Caco-2 (cell line): Measurements from ENCODE around the gene MVB12B. TPM values are rescaled to one million over a fixed set of nuclear protein-coding genes. Genes with fewer than 3 reads are reported as not detected.

Experiments used
- BruUV-seq: library from RNA; stranded (reverse); fragments of 400-500 nt; replicated peaks from 2 replicates; lab custom pipeline; 2021; lab: Mats Ljungman, UMichigan
- CTCF ChIA-PET: fragments of 300-600 bp; sonication (Branson Sonifier 250); formaldehyde crosslinking; loops from one replicate; lab custom pipeline; 2022; ENCODE audit warnings: antibody characterized with exemption; lab: Charles Lee
- POLR2A ChIA-PET: fragments of 300-600 bp; sonication (Branson Sonifier 250); formaldehyde crosslinking; loops from one replicate; lab custom pipeline; 2022; ENCODE audit warnings: antibody characterized with exemption; lab: Charles Lee
- DNase-seq, 2 experiments: peaks; one replicate each; pipeline versions ENCODE4 v3.0.0 to v3.0.0-alpha.2; 2020 to 2022
- H3K27me3 ChIP-seq: replicated peaks from 2 replicates; pipeline ENCODE4 v1.6.0; 2011; ENCODE audit warnings: low read length; ENCODE audit not compliant: control insufficient read depth, insufficient read depth
- H3K36me3 ChIP-seq: 2 replicates; pipeline ENCODE4 v1.5.1; 2011; ENCODE audit warnings: low read length; ENCODE audit not compliant: control insufficient read depth, insufficient read depth
- H3K4me1 ChIP-seq: fragments of 250-450 bp; sonication (Bioruptor Pico); 2 replicates; pipeline ENCODE4 v1.5.1; 2020; ENCODE audit warnings: mild to moderate bottlenecking
- H3K4me3 ChIP-seq: 2 replicates; pipeline ENCODE4 v1.5.1; 2011; ENCODE audit warnings: low read depth, mild to moderate bottlenecking, control low read depth, low read length
- H3K9me3 ChIP-seq: fragments of 250-450 bp; sonication (Bioruptor Pico); 2 replicates; pipeline ENCODE4 v1.5.1; 2020; ENCODE audit warnings: mild to moderate bottlenecking, moderate library complexity
- H3K27ac Mint-ChIP-seq: one replicate; pipeline ENCODE4 v1.8.0; 2022; ENCODE audit warnings: mixed read lengths; ENCODE audit not compliant: unreplicated experiment
- H3K27me3 Mint-ChIP-seq: one replicate; pipeline ENCODE4 v1.8.0; 2022; ENCODE audit warnings: mixed read lengths; ENCODE audit not compliant: insufficient read depth, unreplicated experiment
- H3K36me3 Mint-ChIP-seq: one replicate; pipeline ENCODE4 v1.8.0; 2022; ENCODE audit warnings: mild to moderate bottlenecking, mixed read lengths; ENCODE audit not compliant: insufficient read depth, unreplicated experiment
- H3K4me1 Mint-ChIP-seq: one replicate; pipeline ENCODE4 v1.8.0; 2022; ENCODE audit warnings: low read depth, mixed read lengths; ENCODE audit not compliant: unreplicated experiment
- H3K4me3 Mint-ChIP-seq: one replicate; pipeline ENCODE4 v1.8.0; 2022; ENCODE audit warnings: mild to moderate bottlenecking, moderate library complexity, mixed read lengths; ENCODE audit not compliant: unreplicated experiment
- H3K9me3 Mint-ChIP-seq: one replicate; pipeline ENCODE4 v1.8.0; 2022; ENCODE audit warnings: mixed read lengths; ENCODE audit not compliant: unreplicated experiment
- CTCF ChIP-seq, 2 experiments: fragments of 200-600 bp in 1 of 2; IDR thresholded peaks; 1 replicate in 1 of 2; 2 replicates in 1 of 2; pipeline versions ENCODE4 v1.5.1 to v1.8.0; 2011 to 2022; ENCODE audit warnings: antibody characterized with exemption in 1 of 2, control low read depth in 1 of 2, inconsistent platforms in 1 of 2, low read depth in 1 of 2, low read length in 1 of 2, mild to moderate bottlenecking in 1 of 2, moderate library complexity in 1 of 2; ENCODE audit not compliant: insufficient read depth in 1 of 2, severe bottlenecking in 1 of 2, unreplicated experiment in 1 of 2
- intact Hi-C: fragments of 100-400 bp; cut with micrococcal nuclease; formaldehyde crosslinking; loops from one replicate; pipeline ENCODE4 v1.10.0; 2022; ENCODE audit not compliant: unreplicated experiment
- total RNA-seq: library from RNA; stranded (reverse); gene quantifications from 2 replicates; pipeline ENCODE4 v1.2.3, GENCODE V29; 2022

The MVB12B gene
- total RNA-seq, 1 experiment from 2014 or later: 24.4 TPM

- intact Hi-C loops: no loop called here
- H3K27ac Mint-ChIP-seq: no peak overlapping the region
- H3K36me3 Mint-ChIP-seq: peaks cover 5% of the 10 kb centered on the region
Observed at GRCh38 chr9:126407114-126407870, 80.7 kb downstream of the MVB12B start.

GRCh38 chr9:126408004-126408403 is 81.4 kb downstream of the MVB12B start:
- Mint-ChIP-seq H3K4me3 (no peak overlapping the region), H3K27me3 (no peaks in the 10 kb centered on the region), H3K4me1 (no peaks in the 10 kb centered on the region), H3K9me3 (no peaks in the 10 kb centered on the region), H3K36me3 (peaks cover 5% of the 10 kb centered on the region), H3K27ac (no peak overlapping the region)
- Histone ChIP-seq H3K27me3 (no peaks in the 10 kb centered on the region), H3K4me1 (no peaks in the 10 kb centered on the region), H3K4me3 (no peak overlapping the region), H3K9me3 (no peaks in the 10 kb centered on the region), H3K36me3 (no peaks in the 10 kb centered on the region)
- no peak for TF ChIP-seq CTCF (IDR thresholded peaks at IDR 0.05; ENCODE audit: insufficient read depth in 1 of 2, low read depth in 1 of 2, low read length in 1 of 2, severe bottlenecking in 1 of 2, unreplicated experiment in 1 of 2)
- CTCF ChIA-PET: no interaction called here
- no peak for DNase-seq
- POLR2A ChIA-PET: no interaction called here
- intact Hi-C loops: no loop called here
- no TSS peak for BruUV-seq

More at GRCh38 chr9:126407114-126407870, 80.7 kb downstream of the MVB12B start:
- H3K27me3 ChIP-seq: no peaks in the 10 kb centered on the region
- H3K4me3 ChIP-seq: no peak overlapping the region
- Mint-ChIP-seq H3K4me3 (no peak overlapping the region), H3K27me3 (no peaks in the 10 kb centered on the region), H3K9me3 (no peaks in the 10 kb centered on the region), H3K4me1 (no peaks in the 10 kb centered on the region)
- no TSS peak for BruUV-seq
- H3K9me3 ChIP-seq: no peaks in the 10 kb centered on the region
- POLR2A ChIA-PET: no interaction called here
- no peaks in the 10 kb centered on the region for H3K36me3 ChIP-seq
- no peak for TF ChIP-seq CTCF (IDR thresholded peaks at IDR 0.05; ENCODE audit: insufficient read depth in 1 of 2, low read depth in 1 of 2, low read length in 1 of 2, severe bottlenecking in 1 of 2, unreplicated experiment in 1 of 2)
- H3K4me1 ChIP-seq: no peaks in the 10 kb centered on the region
- no peak for DNase-seq
- CTCF ChIA-PET: no interaction called here

- no peak overlapping the region for H3K27ac Mint-ChIP-seq
- ChIA-PET CTCF (no interaction called here), POLR2A (no interaction called here)
- intact Hi-C loops: no loop called here
- no peaks in the 10 kb centered on the region for H3K27me3 Mint-ChIP-seq
- no peak overlapping the region for H3K4me3 ChIP-seq
- DNase-seq: no peak
- no peaks in the 10 kb centered on the region for H3K9me3 Mint-ChIP-seq
- no peak for TF ChIP-seq CTCF (IDR thresholded peaks at IDR 0.05; ENCODE audit: insufficient read depth in 1 of 2, low read depth in 1 of 2, low read length in 1 of 2, severe bottlenecking in 1 of 2, unreplicated experiment in 1 of 2)
- H3K9me3 ChIP-seq: no peaks in the 10 kb centered on the region
- H3K27me3 ChIP-seq: no peaks in the 10 kb centered on the region
- no TSS peak for BruUV-seq
- H3K4me1 Mint-ChIP-seq: no peaks in the 10 kb centered on the region
- H3K4me3 Mint-ChIP-seq: no peak overlapping the region
- H3K36me3 ChIP-seq: no peaks in the 10 kb centered on the region
- no peaks in the 10 kb centered on the region for H3K4me1 ChIP-seq
- H3K36me3 Mint-ChIP-seq: peaks cover 7% of the 10 kb centered on the region
Observed at GRCh38 chr9:126410229-126410628, 83.6 kb downstream of the MVB12B start.
